Posterior vena cava (tissue), 2 donors: Measurements from ENCODE around the gene PPP1R9B. TPM values are rescaled to one million over a fixed set of nuclear protein-coding genes. Genes with fewer than 3 reads are reported as not detected.

Experiments
- DNase-seq: peaks from one replicate; pipeline ENCODE4 v3.0.0-alpha.2; 2020; ENCODE audit warnings: low spot score
- intact Hi-C, 2 donors: fragments of 100-400 bp; cut with DNase I; formaldehyde crosslinking; loops; one replicate each; pipeline versions ENCODE4 v1.14.1 to v1.14.2; 2022 to 2023
- long read RNA-seq, 2 donors: library from polyadenylated mRNA; unstranded; transcript quantifications; one replicate each; pipeline ENCODE4 v2.0.0, GENCODE V29; 2020 to 2021
- total RNA-seq, 2 donors: library from RNA; stranded (reverse); fragmentation: NEBNext Ultra II Directional; extraction: Animal tissue kit (Norgen Biotek cat#: 25700); gene quantifications; one replicate each; pipeline ENCODE4 v1.2.1, GENCODE V29; 2021
- donor health status: DM: yes; HTN: yes; CAD: no.
- donor health status: DM: yes; HTN: yes; CAD: no.

Gene PPP1R9B, protein sequence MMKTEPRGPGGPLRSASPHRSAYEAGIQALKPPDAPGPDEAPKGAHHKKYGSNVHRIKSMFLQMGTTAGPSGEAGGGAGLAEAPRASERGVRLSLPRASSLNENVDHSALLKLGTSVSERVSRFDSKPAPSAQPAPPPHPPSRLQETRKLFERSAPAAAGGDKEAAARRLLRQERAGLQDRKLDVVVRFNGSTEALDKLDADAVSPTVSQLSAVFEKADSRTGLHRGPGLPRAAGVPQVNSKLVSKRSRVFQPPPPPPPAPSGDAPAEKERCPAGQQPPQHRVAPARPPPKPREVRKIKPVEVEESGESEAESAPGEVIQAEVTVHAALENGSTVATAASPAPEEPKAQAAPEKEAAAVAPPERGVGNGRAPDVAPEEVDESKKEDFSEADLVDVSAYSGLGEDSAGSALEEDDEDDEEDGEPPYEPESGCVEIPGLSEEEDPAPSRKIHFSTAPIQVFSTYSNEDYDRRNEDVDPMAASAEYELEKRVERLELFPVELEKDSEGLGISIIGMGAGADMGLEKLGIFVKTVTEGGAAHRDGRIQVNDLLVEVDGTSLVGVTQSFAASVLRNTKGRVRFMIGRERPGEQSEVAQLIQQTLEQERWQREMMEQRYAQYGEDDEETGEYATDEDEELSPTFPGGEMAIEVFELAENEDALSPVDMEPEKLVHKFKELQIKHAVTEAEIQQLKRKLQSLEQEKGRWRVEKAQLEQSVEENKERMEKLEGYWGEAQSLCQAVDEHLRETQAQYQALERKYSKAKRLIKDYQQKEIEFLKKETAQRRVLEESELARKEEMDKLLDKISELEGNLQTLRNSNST
- total RNA-seq, result 10 to 100 TPM; 51.4 to 53.7 TPM
- long read RNA-seq, donor 1, full-length matches to known transcripts, result 2 of 4 reads
- long read RNA-seq, donor 1, partial matches to known transcripts, result 2 of 4 reads
- long read RNA-seq, donor 1, other reads (novel, unspliced or antisense), result 0 of 4 reads
- long read RNA-seq, donor 2, partial matches to known transcripts, result 6 of 6 reads
- long read RNA-seq, donor 2, other reads (novel, unspliced or antisense), result 0 of 6 reads

DNA sequence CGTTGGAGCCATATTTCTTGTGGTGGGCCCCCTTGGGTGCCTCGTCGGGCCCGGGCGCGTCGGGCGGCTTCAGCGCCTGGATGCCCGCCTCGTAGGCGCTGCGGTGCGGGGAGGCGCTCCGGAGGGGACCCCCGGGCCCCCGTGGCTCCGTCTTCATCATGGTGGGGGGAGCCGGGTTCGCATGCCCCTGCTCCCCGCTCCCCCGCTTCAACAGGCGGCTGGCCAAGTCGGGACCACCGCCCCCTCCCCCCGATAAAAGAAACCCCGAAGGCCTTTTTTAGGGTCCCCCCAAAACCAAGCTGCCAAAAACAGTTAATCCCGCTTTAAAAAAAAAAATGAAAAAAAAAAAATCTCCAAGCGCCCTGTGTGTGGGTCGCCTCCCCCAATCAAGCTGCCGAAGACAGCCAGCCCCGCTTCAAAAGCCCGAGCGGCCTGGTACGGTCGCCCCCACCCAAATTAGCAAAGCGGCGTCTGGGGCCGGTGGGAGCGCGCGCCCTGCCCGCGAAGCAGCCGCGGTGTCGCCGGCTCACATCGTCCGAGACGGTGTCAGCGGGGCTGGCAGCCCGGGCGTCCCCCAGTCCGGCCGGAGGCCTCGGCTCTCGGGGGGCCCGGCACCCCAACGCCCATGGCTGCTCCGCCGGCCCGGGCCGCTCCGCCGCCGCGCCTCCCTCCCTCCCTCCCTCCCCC is at the start of gene PPP1R9B:
PPP1R9B (minus strand) TSS at position 324 of the 687 bp plus-strand sequence; CDS start at position 160, 164 bp downstream.
- DNase-seq, result no peak
- intact Hi-C loops, result loop anchor here in 1 of 2 donors (1.0 kb wide), 1 partner anchor 49 kb away; no protein-coding TSS in a partner anchor

DNA sequence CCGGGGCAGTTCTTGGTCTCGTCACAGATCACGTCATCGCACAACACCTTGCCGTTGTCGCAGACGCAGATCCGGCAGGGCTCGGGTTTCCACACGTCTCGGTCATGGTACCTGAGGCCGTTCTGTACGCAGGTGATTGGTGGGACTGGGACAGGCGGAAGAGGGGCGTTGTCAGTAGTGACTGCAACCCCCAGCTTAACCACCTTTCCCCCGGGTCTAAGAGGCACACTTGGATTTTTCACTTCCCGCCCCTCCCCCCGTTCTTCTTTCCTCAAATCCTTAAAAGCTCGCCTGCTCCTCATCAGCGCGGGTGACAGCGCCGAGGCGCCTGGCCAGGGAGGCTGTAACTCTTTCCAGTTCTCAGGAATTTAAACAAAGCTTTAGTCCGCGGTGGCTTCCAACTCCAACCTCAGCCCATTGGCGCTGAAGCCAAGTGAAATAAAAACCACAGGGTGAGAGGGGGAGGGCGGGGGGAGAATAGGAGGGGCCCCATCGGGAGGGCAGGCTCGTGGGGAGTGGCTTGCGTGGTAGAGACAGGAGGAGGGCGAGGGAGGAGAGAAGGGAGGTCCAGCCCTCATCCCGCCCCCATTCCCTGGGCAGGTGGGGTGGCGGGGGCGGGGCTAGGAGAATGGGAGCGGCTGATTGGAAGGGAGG is 49.5 kb upstream of the PPP1R9B start:
- intact Hi-C loops, result loop anchor here (1.0 to 2.0 kb wide), 2 partner anchors 50 to 73 kb away; partner anchors contain the start of gene PPP1R9B (in 1 of the 2)
- peak; percentile 96 for DNase-seq

DNA sequence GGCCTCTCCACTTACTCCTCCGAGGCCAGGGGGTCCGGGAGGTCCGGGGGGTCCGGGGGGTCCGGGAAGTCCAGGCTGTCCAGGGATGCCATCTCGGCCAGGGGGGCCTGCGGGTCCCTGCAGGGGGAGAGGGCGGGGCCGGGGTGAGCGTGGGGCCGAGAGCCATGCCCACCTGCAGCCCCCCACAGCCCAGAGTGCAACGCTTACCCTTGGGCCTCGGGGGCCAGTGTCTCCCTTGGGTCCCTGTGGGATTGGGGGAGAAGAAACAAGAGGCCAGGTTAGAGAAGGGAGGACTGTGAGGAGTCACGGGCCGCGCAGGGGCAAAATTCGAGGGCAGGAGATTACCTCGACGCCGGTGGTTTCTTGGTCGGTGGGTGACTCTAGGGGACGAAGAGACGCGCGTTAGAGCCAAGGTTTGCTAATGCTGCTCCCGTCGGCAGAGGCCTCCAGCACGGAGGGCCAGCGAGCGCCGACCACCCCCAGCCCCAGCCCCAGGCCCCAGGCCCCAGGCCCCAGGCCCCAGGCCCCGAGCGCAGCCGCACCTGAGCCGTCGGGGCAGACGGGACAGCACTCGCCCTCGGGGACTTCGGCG is 48.8 kb upstream of the PPP1R9B start:
- DNase-seq, result peak; percentile 78
- intact Hi-C loops, result loop anchor here in 1 of 2 donors (1.0 kb wide), 1 partner anchor 49 kb away; the partner anchor contains the start of gene PPP1R9B

DNA sequence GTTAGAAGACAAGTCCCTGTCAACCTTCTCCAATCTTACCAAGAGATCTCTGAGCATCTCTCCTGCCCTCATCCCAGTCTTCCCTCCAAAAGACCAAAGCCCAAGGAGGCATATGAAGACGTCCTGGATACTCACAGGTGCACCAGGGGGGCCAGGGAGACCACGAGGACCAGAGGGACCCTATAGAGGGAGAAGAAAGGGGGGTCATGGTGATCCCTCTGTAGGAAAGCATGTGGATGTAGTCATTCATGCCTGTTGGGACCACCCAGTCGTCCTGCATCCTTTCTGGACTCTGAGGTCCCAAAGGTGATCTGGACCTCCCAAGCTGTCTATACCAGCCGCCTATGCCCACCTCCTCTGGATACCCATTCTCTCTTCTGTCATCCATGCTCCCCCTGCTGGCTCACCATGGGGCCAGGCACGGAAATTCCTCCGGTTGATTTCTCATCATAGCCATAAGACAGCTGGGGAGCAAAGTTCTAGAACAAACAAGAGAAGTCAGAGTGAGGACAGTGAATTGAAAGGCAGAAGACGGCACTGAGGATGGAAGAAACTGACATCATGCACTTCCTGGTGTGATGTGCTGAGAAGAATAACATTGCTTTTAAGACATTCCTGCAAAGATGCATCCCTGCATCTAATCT is 47.7 kb upstream of the PPP1R9B start:
- DNase-seq, result peak; percentile 84
- intact Hi-C loops, result no loop called here

DNA sequence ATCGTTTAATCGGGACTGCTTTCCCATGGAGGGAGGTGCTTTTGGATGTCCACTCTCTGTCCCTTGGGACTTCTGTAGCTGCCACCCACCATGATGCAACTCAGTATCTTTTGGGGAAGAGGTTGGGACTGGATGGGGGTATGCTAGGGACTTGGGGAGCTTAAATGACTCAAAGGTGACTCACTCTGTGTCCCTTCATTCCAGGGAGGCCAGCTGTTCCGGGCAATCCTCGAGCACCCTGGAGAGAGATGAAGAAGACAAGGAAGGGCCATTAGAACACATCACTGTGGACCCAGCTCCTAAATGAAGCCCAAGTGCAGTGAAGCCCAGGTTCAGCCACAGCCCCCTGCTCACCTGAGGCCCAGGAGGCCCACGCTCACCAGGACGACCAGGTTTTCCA is 46.3 kb upstream of the PPP1R9B start:
- intact Hi-C loops, result no loop called here
- peak; percentile 81 for DNase-seq

DNA sequence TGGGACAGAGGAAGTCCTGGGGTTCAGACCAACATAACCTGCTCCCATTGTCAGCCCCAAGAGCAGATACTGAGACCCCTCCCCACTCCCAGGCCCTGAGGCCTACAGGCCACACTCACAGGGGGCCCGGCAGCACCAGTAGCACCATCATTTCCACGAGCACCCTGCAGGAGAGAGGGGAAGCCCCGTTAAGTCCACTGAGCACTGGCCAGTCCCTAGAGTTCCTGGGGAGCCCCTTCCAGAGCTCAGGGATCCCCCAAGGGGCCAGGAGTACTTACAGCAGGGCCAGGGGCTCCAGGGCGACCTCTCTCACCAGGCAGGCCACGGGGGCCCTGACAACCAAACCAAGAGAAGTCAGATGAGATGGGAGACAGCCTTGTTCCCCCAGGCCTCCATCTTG is 45.6 kb upstream of the PPP1R9B start:
- peak; percentile 77 for DNase-seq
- intact Hi-C loops, result no loop called here

DNA sequence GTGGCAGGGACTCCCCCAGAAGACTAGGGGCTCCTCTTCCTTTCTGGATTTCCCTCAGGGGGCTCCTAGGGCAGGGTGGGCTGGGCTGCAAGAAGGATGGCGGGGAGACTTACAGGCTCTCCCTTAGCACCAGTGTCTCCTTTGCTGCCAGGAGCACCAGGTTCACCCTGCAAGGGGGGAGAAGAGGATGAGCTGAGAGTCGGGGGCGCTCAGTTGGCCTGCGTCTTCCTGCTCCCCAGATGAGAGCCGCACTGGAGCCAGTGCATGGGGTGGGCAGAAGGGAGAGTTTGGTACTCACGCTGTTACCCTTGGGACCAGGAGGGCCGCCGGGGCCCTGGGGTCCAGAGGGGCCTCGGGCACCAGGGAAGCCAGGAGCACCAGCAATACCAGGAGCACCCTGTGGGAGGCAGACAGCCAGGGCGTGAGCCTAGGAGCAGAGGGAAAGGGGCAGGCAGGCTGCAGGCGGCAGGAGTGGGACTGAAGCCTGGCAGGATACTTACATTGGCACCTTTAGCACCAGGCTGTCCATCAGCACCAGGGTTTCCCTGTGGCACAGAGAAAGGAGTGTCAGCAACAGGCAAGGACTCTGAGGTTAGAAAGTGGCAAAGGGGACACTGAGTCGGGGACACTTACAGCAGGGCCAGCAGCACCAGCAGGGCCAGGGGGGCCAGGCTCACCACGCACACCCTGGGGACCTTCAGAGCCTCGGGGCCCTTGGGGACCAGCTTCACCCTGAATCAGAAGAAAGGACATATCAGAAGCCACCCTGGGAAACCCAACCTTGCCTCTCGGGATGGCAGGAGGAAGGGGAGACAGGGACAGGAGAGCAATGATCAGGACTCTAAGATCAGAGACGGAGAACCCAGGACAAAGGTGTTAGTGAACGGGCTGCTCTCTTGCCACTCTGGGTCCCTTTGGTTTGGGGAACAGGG is 44.7 kb upstream of the PPP1R9B start:
- intact Hi-C loops, result no loop called here
- DNase-seq, result no peak

DNA sequence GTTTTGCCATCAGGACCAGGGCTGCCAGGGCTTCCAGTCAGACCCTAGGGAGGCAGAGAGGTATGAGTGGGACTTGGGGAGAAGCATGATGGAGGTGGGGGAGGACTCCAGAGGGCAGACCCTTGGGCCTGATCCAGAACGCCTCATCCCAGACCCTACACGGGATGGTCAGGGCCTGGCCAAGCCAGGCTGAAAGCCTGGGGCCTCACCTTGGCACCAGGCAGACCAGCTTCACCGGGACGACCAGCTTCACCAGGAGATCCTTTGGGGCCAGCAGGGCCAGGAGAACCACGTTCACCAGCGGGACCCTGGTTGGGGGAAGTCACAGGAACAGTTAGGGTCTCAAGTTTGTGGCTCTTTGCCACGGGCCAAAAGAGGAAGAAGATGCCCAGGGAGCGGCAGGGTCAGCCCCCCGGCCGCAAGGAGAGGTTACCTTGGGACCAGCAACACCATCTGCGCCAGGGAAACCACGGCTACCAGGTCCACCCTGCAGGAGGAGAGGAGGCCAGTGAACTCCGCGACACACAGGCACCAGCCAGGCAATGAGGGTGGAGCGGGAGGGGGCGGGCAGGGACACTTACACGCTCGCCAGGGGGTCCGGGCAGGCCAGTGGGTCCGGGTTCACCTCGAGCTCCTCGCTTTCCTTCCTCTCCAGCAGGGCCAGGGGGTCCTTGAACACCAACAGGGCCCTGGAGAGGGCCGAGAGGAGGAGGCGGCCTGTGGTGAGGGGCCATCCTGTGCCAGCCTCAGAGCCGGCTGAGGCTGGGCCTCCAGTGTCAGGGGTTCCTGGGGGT is 43.9 kb upstream of the PPP1R9B start:
- intact Hi-C loops, result no loop called here
- DNase-seq, result peak; percentile 78

DNA sequence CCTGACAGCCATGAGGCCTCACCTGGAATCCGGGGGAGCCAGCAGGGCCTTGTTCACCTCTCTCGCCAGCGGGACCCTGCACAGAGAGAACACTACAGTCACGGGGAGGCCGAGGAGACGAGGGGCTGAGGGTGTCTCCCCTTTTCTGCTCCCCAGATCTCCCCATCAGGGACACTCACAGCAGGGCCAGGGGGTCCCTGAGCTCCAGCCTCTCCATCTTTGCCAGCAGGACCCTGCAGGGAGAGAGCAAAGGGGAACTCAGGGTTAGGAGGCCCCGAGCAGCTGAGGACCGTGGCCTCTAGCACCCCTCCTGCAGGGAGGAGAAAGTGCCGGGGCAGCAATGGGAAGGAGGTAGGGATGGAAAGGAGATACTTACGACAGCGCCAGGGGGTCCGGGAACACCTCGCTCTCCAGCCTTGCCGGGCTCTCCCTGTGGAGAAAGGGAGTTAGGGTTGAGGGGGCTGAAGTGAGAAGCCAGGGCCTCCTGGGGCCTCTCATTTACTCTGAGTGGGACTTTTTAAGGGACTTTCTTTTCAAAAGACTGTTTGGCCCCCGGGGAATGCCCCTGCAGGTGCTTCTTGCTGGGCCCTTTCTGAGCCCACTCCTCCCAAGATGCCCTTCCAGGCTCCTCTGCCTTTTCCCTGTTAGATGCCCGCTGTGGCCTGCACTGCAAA is 42.3 kb upstream of the PPP1R9B start:
- intact Hi-C loops, result no loop called here
- DNase-seq, result no peak

DNA sequence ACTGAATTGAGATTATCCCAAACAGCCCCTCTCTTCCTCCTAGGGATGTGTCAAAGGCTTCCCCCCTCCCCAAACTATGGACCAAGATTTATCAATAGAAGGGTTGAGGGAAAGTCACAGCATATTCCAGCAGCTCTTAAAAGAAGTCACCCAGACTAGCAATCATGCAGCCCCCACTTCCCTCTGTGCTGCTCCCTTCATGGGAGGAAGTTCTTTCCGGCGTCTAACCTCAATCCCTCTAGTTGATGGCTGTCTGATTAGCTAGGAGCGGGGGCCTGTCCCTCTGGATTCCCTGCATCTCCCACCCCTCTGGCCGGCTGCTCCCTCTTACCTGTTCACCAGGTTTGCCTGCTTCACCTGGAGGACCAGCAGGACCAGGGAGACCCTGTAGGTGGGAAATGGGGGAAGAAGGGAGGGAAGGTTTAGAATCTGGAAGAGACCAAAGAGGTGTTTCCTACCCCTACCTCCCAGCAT is 41.7 kb upstream of the PPP1R9B start:
- DNase-seq, result no peak
- intact Hi-C loops, result no loop called here

DNA sequence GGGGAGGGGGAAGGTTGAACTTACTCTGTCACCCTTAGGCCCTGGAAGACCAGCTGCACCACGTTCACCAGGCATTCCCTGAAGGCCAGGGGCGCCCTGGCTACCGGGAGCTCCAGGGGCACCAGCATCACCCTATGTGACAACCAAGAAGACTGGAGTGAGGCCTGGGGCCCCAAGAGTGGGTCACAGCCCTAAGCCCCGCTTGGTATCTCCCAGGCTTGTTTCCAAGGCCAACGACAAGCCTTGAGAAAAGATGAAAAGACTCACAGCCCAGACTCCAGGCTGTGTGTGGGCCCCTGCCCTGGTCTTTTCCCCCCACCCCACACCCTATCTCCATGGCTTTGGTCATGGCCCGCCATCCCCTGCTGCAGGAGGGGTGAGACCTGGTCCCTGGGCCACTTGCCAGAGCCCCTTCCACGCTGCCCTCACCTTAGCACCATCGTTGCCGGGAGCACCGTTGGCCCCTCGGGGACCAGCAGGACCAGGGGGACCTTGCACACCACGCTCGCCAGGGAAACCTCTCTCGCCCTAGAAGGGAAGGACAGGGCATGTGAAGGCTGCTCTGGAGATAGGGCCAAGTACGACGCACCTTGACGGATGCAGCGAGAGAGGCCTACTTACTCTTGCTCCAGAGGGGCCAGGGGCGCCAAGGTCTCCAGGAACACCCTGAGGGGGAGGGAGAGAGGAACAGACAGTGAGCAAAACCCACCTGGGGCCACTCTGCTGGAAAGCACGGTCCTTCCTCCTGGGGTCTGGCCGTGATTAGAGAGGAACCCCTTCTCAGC is 41.1 kb upstream of the PPP1R9B start:
- intact Hi-C loops, result no loop called here
- DNase-seq, result peak; percentile 76

DNA sequence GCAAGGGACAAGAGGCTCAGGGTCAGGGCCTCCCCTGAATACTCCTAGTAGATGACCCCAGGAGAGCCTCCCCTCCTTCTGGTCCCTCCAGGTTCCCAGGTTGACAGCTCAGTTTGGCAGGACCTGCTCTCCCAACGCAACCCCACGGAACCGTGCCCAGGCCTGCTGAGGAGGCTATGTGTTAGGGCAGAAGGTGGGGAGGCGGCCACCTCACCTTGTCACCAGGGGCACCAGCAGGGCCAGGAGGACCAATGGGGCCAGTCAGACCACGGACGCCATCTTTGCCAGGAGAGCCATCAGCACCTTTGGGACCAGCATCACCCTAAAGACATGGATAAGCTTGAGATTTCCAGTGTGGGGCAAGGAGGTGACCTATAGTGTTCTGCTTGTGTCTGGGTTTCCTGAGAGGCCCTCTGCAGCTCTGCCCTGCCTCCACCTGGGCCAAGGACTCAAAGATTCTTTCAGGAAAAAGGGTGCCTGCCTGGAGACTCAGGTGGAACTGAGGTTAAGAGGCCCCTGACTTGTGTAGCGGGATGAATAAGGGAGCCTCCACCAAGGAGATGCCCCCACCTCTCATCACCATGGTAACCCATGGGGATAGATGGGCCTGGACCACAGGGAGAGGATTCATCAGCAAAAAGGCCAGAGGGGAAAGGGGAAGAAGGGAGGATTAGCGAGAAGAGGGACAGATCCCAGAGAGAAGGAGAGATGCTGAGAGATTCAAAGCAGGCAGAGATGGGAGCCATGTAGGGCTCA is 40.3 kb upstream of the PPP1R9B start:
- DNase-seq, result peak; percentile 79
- intact Hi-C loops, result no loop called here

DNA sequence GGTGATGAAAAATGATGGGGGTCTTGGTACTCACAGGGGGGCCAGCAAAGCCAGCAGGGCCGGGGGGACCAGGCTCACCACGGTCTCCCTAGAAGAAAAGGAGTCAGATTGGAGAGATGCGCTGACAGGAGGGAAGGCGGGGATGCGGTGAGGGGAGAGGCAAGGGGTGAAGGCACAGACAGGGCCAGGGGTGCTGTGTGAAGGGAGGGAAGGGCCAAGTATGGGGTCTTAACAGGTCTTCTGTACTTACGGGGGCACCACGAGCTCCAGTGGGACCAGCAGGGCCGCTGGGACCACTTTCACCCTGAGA is 39.8 kb upstream of the PPP1R9B start:
- peak; percentile 72 for DNase-seq
- intact Hi-C loops, result no loop called here
